ENCODE data around the gene KCNIP4.
A peak's percentile ranks its signal among the peaks of the same experiment; 100 is the strongest.

Gene KCNIP4

DNA sequence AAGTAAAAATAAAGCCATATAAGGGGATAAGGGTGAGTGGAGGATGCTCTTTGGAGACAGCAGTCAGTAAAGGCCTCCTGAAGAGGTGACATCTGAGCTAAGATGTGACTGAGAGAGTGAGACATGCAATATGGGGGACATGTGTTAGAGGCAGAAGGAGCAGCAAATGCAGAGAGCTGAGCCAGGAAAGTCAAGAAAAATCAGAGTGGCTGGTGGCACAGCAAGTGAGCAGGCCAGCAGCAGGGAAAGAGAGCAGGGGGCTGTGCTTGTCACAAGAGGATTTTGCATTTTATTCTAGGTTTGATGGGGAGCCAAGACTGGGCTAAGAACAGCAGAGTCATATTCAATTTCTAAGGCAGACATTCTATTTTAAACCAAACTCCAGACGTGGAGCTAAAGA is 394.5 kb downstream of the KCNIP4 start:
- DNase-seq = no peak

DNA sequence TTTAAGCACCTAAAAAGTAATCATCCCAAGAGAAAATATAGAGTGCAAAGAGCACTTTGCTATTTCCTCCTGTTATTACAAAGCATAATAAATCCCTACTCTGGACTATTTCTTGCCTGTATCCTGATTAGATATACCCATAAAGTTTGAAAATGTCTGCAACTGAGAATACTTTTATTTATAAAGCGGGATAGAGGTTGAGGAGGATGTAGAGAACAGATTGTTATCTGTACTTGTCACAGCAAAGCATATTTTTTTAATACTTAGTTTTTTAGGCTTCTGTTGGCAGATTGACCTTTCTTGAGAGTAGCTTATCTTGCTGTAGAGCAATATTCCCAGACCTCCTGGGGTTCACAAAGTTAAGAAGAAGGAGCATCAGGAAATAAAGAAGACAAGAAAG is 396.1 kb downstream of the KCNIP4 start:
- no peak for DNase-seq

DNA sequence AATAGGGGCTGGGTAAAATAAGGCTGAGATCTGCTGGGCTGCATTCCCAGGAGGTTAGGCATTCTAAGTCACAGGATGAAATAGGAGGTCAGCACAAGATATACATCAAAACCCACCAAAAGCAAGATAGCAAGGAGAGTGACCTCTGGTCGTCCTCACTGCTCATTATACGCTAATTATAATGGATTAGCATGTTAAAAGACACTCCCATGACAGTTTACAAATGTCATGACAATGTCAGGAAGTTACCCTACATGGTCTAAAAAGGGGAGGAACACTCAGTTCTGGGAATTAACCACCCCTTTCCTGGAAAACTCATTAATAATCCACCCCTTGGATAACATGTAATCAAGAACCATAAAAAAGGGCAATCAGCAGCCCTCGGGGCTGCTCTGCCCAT is 403.6 kb downstream of the KCNIP4 start:
- DNase-seq = no peak

DNA sequence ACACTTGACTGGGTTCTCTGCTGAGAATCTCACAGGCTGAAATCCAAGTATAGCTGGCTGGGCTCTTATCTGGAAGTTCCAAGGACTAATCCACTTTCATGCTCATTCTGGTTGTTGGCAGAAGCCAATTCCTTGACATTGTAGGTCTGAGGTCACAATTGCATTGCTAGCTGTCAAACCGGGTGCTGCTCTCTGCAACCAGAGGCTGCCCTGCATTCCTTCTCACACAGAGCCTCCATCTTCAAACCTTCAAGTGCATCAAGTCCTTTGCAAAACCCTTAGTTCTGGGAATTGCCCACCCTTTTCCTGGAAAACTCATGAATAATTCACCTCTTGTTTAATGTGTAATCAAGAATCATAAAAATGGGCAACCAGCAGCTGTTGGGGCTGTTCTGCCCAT is 404.2 kb downstream of the KCNIP4 start:
- DNase-seq = no peak

DNA sequence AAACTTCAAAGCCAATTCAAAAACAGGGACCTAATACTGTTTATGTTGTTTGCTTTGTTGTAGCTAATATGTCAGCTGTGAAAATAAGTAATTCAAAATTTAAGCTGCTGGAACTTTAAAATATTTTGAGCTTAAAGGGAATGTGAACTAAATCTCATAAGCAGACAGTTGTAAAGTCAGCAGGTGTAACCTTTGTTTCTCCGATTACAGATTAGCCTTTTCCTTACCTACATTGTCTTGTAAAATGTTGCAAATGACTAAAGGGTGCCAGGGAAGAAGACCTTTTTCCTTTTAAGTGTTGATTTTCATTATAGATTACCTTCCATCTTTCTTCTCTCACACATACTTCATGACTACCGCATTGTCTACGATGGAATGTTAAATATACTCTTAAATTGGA is 405.1 kb downstream of the KCNIP4 start:
- DNase-seq = no peak

DNA sequence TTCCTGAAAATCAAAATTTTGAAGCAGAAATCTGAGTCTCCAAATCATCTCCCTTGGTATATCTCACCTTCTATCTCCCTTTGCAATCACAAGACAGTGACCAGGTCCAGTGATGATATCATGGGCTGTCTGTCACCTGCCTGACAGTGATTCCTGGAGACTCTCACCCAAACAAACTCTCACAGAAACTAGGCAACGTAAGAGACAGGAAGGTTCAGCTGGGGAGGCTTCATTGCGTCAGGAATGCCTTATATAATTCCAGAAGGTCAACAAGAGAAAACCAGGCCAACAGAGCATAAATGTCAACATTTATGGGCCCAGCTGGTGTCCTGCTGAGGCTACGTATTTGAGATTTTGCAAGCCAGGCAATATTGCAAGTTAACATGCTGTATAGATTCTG is 412.7 kb downstream of the KCNIP4 start:
- DNase-seq = no peak

DNA sequence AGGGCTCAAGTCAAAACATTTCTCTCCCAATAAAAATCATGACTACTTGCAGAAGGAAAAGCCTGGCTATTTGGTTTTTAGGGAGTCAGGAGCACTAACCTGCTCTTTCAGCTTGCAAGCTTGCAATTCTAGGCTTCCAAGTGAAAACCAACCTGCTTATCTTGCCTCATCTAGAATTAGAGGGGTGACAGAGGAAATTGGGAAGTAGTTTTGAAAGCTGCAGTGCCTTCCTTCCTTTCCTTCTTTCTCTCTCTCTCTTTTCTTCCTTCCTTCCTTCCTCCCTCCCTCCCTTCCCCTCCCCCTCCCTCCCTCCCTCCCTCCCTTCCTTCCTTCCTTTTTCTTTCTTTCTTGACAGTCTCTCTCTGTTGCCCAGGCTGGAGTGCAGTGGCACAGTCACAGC is 417.5 kb downstream of the KCNIP4 start:
- DNase-seq = no peak

DNA sequence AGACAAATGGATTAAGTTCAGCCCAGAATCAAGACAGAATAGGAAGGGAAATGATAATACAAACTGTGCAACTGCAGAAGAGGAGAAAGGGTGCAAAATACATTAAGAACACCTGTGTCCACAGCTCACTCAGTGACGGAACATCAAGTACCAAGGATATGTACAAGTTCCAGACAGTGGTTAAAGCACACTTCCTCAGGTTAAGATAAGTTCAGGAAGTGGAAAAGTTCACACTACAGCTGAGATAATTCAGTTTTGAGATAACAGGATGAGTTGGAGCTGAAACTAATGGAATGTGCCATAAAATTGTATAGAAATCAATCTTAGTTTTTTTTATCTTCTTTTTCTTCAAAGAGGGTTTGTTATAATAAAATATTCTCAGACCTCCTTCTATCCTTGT is 419.4 kb downstream of the KCNIP4 start:
- no peak for DNase-seq

DNA sequence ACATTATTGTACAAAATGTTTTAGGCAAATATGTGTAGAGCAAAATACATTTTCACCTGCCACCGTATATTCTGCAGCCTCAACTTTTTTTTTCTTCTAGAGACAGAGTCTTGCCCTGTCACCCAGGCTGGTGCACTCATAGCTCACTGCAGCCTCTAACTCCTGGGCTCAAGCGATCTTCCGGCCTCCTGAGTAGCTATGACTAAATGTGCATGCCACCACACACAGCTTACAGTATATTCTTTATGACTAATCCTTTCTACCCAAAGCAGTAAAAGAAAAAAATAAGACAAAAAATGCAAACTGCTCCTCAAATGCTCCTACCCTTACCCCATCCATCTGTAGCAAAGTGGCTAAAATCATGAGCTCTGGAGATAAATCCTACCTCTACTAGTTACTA is 426.3 kb downstream of the KCNIP4 start:
- no peak for DNase-seq

DNA sequence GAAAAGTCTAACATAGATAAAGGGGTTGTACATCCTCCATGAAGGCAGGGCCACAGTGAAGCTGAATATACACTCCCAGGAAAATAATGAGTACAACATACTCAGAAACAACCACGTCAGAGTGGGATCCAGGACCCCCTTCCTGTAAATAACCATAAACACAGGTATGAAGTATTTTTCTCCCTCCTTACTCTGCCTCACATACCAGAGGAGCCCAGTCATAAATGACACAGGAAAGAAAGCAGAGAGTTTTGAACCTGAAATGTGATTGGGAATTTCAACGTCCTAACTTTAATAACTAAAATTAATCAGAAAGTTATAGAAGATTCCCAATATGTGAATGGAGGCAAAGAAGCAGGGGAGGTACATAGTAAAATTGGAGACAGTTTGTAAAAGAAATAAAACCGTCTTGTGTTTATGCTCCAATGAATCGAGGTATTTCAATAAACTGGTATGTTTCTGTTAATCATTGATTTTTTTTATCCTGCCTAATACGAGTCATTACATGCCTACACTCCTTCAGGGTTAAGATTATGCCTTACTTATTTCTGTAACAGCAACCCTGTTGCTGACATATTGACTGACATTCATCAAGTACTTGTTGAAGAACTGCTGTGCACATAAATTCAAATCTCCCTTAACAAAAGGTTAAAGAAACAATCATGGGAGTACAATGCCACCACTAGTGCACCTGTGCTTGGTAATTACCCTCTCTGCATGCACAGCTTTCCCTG is 431.3 kb downstream of the KCNIP4 start:
- DNase-seq = no peak

DNA sequence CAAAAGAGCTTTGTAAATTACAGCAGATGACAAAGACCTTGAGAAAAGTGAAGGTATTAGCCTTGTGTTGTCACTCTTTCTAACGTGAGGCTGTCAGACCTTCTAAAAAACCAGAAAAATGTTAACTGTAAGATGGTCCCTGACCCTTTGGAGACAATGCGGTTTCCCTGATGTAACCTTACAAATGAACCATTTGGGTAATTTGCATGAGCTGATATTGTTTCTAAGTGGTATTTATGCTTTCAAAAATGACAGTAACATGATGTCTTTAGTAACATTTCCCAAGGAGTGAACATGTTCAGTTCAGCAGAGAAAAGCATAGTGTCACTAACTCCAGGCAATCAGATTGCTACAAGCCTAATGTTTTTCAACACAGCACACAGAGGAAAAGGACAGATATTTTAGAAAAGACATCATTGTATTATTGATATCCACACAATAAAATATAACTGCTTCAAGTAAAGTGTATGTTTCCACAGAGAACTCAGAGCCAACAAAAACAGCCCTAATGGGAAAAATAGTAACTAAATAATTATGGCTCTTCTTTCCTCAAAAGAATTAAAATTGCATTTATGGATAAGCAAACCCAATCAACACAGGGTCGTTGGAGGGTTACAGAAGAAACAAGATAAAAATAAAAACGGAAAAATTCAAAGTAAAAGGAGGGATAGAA is 434.4 kb downstream of the KCNIP4 start:
- DNase-seq = no peak

DNA sequence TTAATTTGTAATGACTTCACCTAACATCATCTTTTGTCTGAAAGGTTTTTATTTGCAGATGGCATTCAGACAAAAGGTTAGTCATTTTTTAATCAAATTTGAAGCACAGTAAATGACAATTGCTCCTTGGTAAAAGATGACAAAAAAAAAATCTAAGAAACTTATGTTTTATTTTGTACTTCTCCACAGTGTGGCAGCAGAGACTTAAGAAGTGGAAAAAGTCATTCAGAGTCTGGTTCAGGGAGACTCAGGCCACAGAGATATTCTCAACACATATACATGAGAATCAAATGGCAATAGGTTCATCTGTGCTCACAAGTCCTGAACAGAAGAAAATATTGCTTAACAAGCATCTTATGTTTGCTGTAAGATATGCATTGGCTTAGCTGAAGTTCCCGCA is 436.2 kb downstream of the KCNIP4 start:
- DNase-seq = peak; percentile 1

DNA sequence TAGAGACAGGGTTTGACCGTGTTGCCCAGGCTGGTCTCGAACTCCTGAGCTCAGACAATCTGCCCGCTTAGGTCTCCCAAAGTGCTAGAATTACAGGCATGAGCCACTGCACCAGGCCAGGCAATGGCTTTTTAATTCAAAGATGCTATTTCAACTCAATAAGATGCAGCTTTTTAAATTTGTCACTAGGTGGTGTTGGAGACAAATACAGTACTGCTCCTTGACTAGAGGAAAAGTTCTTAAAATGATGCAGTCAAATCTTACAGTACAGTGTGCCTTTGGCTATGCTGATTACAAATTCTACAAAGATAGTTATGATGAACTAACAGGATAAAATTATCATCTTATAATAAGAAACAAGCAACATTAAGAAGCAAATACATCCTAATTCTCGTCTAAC is 441.1 kb downstream of the KCNIP4 start:
- DNase-seq = peak; percentile 0

DNA sequence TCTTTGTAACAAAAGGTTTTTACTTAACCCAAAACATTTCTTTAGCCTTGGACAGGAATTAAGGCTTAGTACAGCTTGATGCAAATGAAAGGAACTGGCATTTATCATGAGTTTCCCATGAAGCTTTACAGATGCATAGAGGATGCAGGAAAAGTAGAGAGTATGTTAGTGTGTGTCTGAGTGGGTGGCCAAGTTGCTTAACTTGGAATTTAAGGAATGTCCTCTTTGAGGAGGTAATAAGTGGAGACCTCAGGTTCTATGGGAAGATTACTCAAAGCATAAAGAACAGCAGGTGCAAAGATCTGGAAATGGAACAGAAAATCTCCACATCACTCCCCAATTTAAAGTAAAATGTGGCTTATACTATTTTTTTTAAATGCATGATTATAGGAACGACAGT is 457.9 kb downstream of the KCNIP4 start:
- DNase-seq = no peak

DNA sequence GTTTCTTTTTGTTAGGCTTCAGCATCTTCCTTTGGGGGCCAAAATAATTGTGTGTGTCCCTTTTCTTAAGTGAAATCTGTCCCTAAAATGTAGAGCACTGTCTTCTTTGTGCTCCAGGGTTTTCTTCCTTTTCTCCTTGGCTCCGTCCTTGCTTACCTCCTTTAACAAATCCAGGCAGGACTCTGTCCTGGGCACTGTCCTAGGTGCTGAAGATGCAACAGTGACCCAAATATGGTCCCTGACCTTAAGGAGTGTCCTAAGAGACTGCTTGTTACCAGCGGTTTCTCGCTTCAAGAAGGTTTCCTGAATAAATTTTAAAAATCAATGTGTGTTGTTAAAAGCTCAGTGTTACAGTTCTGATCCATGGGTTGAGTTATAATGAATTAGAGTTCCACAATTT is 471.8 kb downstream of the KCNIP4 start:
- DNase-seq = no peak

DNA sequence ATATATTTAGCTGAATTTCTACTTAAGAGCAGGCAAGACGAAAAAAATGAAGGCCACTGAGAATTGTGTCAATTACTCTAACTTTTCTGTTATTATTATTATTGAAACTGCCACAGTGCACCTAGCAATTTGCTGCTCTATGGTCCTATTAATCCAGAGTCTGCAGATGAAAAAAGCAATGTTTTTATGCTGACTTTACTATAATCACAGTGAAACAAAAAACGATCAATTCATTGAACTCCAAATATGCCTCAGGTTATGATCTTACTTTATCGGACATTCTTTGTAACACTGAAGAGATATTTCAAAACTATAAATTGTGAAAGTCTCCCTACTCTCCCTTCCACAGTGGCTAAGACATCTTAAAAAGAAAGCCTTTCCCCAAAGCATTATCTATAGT is 474.4 kb downstream of the KCNIP4 start:
- DNase-seq = no peak

DNA sequence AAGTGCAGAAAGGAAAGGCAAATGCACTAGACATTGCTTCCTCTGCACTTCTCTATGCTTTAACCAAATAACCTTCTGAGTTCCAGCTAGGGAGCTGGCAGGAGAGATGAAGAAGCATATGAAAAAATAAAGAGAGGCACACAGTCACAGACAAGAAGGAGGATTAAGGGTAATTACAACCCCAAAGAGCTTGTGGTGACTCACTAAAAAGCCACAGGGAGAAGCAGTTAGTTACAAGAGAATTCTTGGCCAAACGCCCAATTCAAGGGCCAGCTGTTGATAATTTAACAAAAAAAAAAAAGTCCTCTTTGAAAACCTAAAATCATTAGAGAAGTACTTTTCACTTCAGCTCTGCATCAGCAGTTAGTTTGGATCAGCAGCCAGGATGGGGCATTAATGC is 478.0 kb downstream of the KCNIP4 start:
- peak; percentile 2 for DNase-seq

DNA sequence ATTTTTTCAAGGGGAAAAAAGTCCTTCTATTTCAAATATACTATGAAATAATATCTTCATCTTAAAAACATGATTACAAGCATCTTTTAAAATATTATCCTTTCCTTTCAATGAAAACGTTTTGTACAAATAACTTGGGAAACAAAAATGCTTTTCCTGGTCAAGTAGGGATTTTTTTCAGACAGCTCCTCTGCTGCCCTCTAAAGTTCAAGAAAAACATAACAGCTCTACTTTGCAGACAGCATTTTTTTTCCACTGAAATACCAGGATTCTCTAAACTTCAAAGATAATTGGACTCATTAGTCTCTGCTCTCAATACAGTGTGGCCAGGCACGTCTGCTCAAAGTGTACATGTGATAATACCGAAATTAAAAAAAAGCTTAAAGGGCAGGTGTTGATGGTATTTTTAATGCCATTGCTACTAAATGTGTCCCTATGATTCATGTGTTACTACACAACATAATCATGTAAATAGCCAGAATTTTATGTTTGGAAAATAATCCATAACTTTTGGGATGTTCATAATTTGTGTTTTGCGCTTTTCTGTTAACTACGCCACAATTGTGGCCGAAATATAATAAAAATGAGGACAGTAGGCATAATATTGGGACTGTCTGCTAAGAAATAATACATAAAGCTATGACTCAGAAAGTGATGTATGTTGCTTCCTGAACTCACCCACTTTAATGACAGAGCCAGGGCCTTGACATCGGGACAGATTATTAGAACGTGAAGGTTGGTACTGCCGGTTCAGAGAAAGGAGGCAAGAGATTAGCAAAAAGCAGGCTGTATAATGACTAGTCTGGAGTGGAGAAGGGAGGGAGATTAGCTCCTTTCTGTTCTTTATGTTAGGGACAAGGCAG is 478.9 kb downstream of the KCNIP4 start:
- DNase-seq = peak; percentile 11

DNA sequence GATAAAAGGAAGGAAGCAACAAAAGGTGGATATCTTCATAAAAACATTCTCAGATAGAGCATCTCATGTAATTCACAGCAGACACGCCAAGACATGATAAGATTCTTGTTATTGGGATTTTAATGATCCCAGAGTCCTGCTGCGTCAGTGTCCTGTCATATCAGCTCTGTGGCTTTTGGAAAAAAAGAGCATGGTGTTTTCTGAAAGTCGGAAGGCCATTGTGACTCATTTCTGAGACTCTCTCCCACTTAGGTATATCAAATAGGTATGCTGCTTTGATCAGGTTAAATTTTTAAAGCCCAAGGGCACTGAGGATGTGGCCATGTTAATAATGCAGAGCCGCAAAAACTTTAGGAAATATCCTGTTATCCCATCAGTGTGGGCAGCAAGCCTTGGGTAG is 481.0 kb downstream of the KCNIP4 start:
- DNase-seq = no peak

DNA sequence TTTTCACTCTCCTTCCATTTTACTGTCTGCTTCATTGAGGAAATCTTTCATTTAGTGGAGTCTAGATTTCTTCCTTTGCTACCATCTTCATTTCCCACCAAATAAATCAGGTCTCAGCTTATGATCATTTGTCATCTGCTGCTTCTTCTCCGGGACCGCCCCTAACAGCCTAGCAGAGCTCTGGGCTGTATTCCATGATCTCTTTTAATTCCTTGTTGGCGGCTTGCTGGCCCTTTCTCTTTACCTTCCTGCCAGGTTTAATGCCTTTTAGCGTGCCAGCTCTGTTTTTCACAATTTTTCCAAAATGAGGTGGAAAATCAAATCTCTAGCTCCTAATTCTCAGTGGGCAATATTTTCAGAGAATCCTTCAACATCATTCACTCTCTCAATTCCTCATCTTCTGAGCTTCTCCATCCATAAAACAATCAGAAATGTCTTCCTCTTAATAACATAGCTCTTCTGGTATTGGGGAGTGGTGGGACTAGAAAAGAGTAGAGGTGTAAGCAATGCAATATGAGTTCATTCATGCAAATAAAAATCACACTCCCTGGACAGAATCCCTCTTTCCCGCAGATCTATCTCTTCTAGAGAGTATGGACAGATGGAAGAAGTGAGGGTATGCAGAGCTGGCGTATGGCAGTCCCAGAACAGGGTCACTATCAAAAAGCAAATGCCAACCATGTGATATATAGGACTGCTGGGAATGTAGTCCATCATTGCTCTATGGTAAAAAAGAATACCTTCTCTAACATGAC is 491.3 kb downstream of the KCNIP4 start:
- no peak for DNase-seq

DNA sequence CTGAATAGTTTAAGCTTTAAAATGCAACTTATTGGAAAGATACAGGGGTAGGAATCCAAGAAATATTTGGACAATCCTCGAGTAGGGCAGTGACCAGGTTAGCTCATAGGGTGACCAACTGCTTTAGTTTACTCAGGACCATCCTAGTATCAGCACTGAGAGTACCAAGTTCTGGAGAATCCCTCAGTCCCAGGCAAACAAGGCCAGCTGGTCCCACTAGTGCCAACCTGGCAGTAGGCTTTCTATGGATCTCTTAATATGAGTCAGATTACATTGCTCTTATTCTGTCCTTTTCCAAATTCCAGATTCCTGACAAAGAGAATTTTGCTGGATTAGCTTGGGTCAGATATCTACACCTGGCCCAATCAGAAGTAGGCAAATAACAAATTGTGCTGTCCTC is 493.7 kb downstream of the KCNIP4 start:
- no peak for DNase-seq

DNA sequence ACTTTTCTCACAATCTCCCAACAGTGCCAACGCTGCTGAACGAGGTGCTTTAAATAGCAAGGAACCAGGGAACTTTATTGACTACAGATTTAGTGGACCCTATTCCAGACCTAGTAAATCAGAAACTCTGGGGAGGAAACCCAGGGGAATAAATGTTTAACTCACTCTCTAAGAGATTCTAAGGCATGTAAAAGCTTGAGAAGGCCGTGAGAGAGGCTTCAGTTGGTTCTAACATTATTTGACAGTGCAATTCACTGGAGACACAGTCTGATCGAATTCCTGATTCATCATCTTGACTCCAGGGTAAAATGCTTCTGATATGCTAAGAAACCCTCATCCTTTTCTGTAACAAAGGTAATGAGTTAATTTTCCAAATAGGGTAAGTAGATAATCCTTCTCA is 494.4 kb downstream of the KCNIP4 start:
- no peak for DNase-seq

DNA sequence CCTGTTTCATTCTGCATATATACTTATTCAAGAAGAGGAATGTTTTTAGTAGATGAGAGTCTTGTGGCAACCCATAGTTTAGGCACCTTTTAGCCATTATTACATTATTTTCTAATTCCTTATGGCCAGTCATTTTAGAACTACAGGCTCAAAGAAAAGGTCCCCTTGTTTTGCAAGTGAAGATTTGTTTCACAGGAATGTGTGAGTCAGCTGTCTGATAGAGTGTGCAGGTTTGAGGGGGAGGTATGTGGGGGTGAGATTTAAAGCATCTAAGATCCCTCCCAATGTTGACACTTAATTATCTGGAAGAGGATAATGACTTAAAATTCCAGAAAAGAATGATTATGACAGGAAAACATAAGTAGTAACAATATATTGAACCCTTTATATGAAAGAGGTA is 495.6 kb downstream of the KCNIP4 start:
- DNase-seq = no peak
